Neural cell (in vitro differentiated cells): ENCODE results near the gene CFAP157. TPM values are rescaled to one million over a fixed set of nuclear protein-coding genes. Genes with fewer than 3 reads are reported as not detected.

Experiments used
- H2AFZ ChIP-seq: fragments of 200-600, 300-800 bp; sonication (generic), shearing (Covaris generic); 2 replicates; pipeline ENCODE4 v1.6.0; 2014; ENCODE audit warnings: low read depth, mild to moderate bottlenecking, antibody characterized with exemption, low read length, moderate library complexity
- H3F3A ChIP-seq: fragments of 200-600 bp; shearing (Covaris generic); 2 replicates; pipeline ENCODE4 v1.6.1; 2016; ENCODE audit warnings: mild to moderate bottlenecking, moderate library complexity, mixed read lengths, antibody characterized with exemption, low read length; ENCODE audit not compliant: insufficient read depth, poor library complexity, severe bottlenecking
- H3K27ac ChIP-seq: fragments of 200-600, 300-800 bp; sonication (generic), shearing (Covaris generic); 2 replicates; pipeline ENCODE4 v1.5.1; 2014; ENCODE audit warnings: mild to moderate bottlenecking, low read length, moderate library complexity
- H3K27me3 ChIP-seq: fragments of 300-800, 200-600 bp; sonication (generic), shearing (Covaris generic); 2 replicates; pipeline ENCODE4 v1.6.0; 2014; ENCODE audit warnings: mild to moderate bottlenecking, low read depth, low read length, moderate library complexity; ENCODE audit not compliant: insufficient read depth
- H3K36me3 ChIP-seq: fragments of 300-800, 200-600 bp; sonication (generic), shearing (Covaris generic); 2 replicates; pipeline ENCODE4 v1.5.1; 2014; ENCODE audit warnings: mild to moderate bottlenecking, antibody characterized with exemption, low read length, moderate library complexity; ENCODE audit not compliant: insufficient read depth
- H3K4me2 ChIP-seq: fragments of 300-800, 200-600 bp; sonication (generic), shearing (Covaris generic); 2 replicates; pipeline ENCODE4 v1.6.0; 2014; ENCODE audit warnings: mild to moderate bottlenecking, low read length
- H3K4me3 ChIP-seq: fragments of 300-800, 200-600 bp; sonication (generic), shearing (Covaris generic); 2 replicates; pipeline ENCODE4 v1.5.1; 2014; ENCODE audit warnings: mild to moderate bottlenecking, low read length, moderate library complexity
- H3K79me2 ChIP-seq: fragments of 200-600 bp; shearing (Covaris generic); replicated peaks from 2 replicates; pipeline ENCODE4 v1.6.0; 2014; ENCODE audit warnings: mild to moderate bottlenecking, low read length, moderate library complexity; ENCODE audit not compliant: insufficient read depth
- H3K9ac ChIP-seq: fragments of 300-800, 200-600 bp; sonication (generic), shearing (Covaris generic); 2 replicates; pipeline ENCODE4 v1.6.1; 2016; ENCODE audit warnings: mild to moderate bottlenecking, low read length, mixed read lengths
- H3K9me2 ChIP-seq: fragments of 200-600 bp; shearing (Covaris generic); 2 replicates; pipeline ENCODE4 v1.6.1; 2016; ENCODE audit warnings: mild to moderate bottlenecking, low read length, mixed read lengths; ENCODE audit not compliant: insufficient read depth
- H3K9me3 ChIP-seq: fragments of 200-600, 300-800 bp; sonication (generic), shearing (Covaris generic); 2 replicates; pipeline ENCODE4 v1.6.1; 2016; ENCODE audit warnings: mild to moderate bottlenecking, mixed run types, low read length, moderate library complexity, mixed read lengths
- H4K20me1 ChIP-seq: fragments of 200-600 bp; shearing (Covaris generic); 2 replicates; pipeline ENCODE4 v1.6.1; 2016; ENCODE audit warnings: mild to moderate bottlenecking, mixed run types; ENCODE audit not compliant: insufficient read depth
- CTCF ChIP-seq: fragments of 450-650 bp; IDR thresholded peaks from 2 replicates; pipeline ENCODE4 v1.5.1; 2014; ENCODE audit warnings: antibody characterized with exemption, mild to moderate bottlenecking, moderate library complexity; ENCODE audit not compliant: poor library complexity, severe bottlenecking
- EP300 ChIP-seq: fragments of 450-650 bp; conservative IDR thresholded peaks from 2 replicates; pipeline ENCODE4 v1.6.1; 2014; ENCODE audit warnings: antibody characterized with exemption, mild to moderate bottlenecking, moderate library complexity; ENCODE audit not compliant: poor library complexity, severe bottlenecking
- EZH2 ChIP-seq: fragments of 200-600, 300-800 bp; shearing (Covaris generic), sonication (generic); IDR thresholded peaks from 2 replicates; pipeline ENCODE4 v1.6.1; 2014; ENCODE audit warnings: antibody characterized with exemption, low read length, borderline replicate concordance, mild to moderate bottlenecking; ENCODE audit not compliant: insufficient read depth, poor library complexity, severe bottlenecking
- MXI1 ChIP-seq: fragments of 450-650 bp; conservative IDR thresholded peaks from 2 replicates; pipeline ENCODE4 v1.6.1; 2014; ENCODE audit warnings: antibody characterized with exemption, mild to moderate bottlenecking; ENCODE audit not compliant: poor library complexity, severe bottlenecking
- POLR2AphosphoS5 ChIP-seq: IDR thresholded peaks from 2 replicates; pipeline ENCODE4 v1.6.1; 2012
- RAD21 ChIP-seq: fragments of 450-650 bp; conservative IDR thresholded peaks from 2 replicates; pipeline ENCODE4 v1.6.1; 2014; ENCODE audit warnings: antibody characterized with exemption, mild to moderate bottlenecking, moderate library complexity
- REST ChIP-seq: IDR thresholded peaks from 2 replicates; pipeline ENCODE4 v1.6.1; 2012; ENCODE audit warnings: borderline replicate concordance
- SMC3 ChIP-seq: fragments of 450-650 bp; conservative IDR thresholded peaks from 2 replicates; pipeline ENCODE4 v1.6.1; 2014; ENCODE audit warnings: antibody characterized with exemption, mild to moderate bottlenecking, moderate library complexity; ENCODE audit not compliant: poor library complexity
- TAF1 ChIP-seq: IDR thresholded peaks from 2 replicates; pipeline ENCODE4 v1.6.1; 2012; ENCODE audit warnings: low read depth
- polyA plus RNA-seq: library from polyadenylated mRNA; depleted of rRNA; stranded (reverse); fragments of >200 nt; gene quantifications from 2 replicates; pipeline ENCODE4 v1.2.3, GENCODE V29; 2014

Gene CFAP157
- polyA plus RNA-seq, 1 donor from 2014 or later, result 1.3 TPM

GRCh38 chr9:127694890-127695720 is 11.7 kb upstream of the CFAP157 start:
- Histone ChIP-seq H3K27me3 (no peaks in the 10 kb centered on the region), H4K20me1 (no peaks in the 10 kb centered on the region), H2AFZ (no peak overlapping the region), H3K9me2 (no peaks in the 10 kb centered on the region), H3K27ac (no peak overlapping the region), H3F3A (no peaks in the 10 kb centered on the region), H3K9ac (no peak overlapping the region), H3K9me3 (no peaks in the 10 kb centered on the region), H3K4me2 (no peak overlapping the region), H3K79me2 (no peaks in the 10 kb centered on the region), H3K4me3 (no peak overlapping the region), H3K36me3 (no peaks in the 10 kb centered on the region)
- no peak for TF ChIP-seq TAF1
- no peak for TF ChIP-seq EZH2
- TF ChIP-seq SMC3, result no peak
- no peak for TF ChIP-seq MXI1
- no peak for TF ChIP-seq CTCF
- TF ChIP-seq RAD21, result no peak
- no peak for TF ChIP-seq REST
- TF ChIP-seq POLR2AphosphoS5, result no peak
- no peak for TF ChIP-seq EP300

- H4K20me1 ChIP-seq, result no peaks in the 10 kb centered on the region
- TF ChIP-seq TAF1 (no peak), EP300 (no peak), MXI1 (no peak), POLR2AphosphoS5 (no peak), RAD21 (no peak), EZH2 (no peak), CTCF (no peak), SMC3 (no peak), REST (no peak)
- H3F3A ChIP-seq, result no peaks in the 10 kb centered on the region
- H3K9me3 ChIP-seq, result no peaks in the 10 kb centered on the region
- H3K27ac ChIP-seq, result no peak overlapping the region
- H3K4me2 ChIP-seq, result no peak overlapping the region
- H3K9me2 ChIP-seq, result no peaks in the 10 kb centered on the region
- no peaks in the 10 kb centered on the region for H3K36me3 ChIP-seq
- no peaks in the 10 kb centered on the region for H3K79me2 ChIP-seq
- no peak overlapping the region for H2AFZ ChIP-seq
- no peak overlapping the region for H3K9ac ChIP-seq
- no peaks in the 10 kb centered on the region for H3K27me3 ChIP-seq
- H3K4me3 ChIP-seq, result no peak overlapping the region
Measured at GRCh38 chr9:127697575-127697974, 9.2 kb upstream of the CFAP157 start.
